Measurements from ENCODE around the gene LRRC14B. TPM values are rescaled to one million over a fixed set of nuclear protein-coding genes. Genes with fewer than 3 reads are reported as not detected.
"Not testable (repeated sequence)": the region's sequence is repeated elsewhere in the genome, so short reads cannot be mapped to it uniquely, and the experiment has no call there.

The LRRC14B gene
- total RNA-seq, 1 experiment from 2014 or later, result not detected

DNA sequence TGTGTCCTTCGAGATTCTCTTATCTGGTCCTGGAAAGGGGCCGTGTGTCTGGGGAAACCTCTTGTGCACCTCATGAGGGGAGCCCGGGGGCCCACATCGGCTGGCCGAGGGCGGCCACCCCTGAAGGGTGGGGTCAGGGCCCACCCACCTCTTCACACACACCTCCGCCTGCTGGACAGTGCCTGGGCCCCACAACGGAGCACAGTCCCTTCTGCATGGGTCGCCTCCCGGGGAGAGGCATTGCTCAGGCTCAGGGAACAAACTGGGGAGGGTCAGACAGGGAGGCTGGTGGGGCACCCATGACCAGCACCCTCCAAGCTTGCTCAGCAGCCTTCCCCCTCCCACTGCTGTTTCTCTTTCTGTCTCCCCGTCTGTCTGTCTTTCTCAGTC is 1.3 kb upstream of the LRRC14B start:
- no peak for DNase-seq (ENCODE audit: extremely low read depth, low read depth)

DNA sequence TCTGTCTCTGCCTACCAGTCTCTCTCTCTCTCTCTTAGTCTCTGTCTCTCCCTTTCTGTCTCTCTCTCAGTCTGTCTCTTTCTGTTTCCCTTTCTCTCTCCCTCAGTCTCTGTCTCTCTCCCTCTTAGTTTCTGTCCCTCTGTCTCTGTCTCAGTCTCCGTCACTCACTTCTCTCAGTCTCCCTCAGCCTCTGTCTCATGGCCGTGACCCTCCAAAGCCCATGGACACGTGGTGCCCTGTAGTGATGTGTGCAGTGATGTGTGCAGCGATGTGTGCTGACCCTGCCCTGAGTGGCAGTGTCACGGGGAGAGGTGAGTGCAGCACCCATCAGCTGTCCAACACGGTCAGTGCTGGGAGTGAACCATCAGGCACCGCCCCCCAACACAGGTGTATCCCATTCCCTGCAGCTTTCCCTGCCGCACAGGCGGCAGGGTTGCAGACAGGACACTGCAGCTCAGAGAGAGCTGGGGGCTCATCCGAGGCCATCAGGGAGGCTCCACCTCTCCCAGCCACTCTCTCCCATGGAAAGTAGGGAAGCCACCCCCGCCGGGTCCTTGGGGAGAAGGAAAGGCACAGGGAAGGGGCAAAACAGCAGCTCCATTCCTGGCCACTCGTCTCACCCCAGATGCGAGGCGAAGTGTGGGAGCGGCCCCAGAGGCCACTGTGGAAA is 794 bp upstream of the LRRC14B start:
- no peak for DNase-seq (ENCODE audit: extremely low read depth, low read depth)

DNA sequence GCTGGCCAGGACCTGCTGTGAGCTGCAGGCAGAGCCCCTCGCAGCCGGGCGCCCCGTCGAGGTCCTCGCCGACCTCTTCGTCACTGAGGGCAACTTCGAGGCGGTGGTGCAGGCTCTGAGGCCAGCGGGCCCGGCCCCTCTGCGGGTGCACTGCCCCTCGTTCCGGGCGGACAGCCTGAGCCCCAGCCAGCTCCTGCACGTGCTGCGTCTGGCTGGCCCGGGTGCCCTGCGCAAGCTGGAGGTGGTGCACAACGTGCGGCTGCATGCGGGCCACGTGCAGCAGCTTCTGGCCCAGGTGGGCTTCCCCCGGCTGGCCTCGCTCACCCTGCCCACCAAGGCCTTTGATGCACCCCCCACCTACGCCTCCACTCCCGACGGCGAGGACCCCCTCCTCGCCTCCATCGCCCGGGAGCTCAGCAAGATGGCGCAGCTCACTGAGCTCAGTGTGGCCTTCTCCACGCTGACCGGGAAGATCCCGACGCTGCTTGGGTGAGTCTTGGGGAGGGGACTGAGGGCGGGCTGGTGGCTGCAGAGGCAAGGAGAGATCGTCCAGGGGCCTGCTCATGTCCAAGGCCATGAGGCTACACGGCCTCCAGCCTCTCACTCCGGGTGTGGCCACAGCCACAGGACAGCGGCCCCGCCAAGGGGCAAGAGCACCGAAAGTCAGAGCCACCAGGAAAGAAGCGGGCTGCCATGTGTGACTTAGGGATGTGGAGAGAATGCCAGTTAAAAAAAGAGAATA is 825 bp downstream of the LRRC14B start:
- DNase-seq (ENCODE audit: extremely low read depth, low read depth), result no peak

DNA sequence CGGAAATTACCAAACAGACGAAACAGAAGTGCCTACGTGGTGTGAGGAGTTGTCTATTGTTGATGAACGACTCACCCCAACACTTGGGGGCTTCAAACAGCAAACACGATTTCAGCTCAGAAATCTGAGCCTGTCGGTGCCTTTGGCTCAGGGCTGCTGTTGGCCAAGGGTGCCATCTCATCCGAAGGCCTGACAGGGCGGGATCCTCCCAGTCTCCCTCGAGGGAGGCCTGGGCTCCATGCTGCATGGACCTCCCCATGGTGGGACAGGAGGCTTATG is 1.3 kb downstream of the LRRC14B start:
- DNase-seq (ENCODE audit: extremely low read depth, low read depth), result no peak

DNA sequence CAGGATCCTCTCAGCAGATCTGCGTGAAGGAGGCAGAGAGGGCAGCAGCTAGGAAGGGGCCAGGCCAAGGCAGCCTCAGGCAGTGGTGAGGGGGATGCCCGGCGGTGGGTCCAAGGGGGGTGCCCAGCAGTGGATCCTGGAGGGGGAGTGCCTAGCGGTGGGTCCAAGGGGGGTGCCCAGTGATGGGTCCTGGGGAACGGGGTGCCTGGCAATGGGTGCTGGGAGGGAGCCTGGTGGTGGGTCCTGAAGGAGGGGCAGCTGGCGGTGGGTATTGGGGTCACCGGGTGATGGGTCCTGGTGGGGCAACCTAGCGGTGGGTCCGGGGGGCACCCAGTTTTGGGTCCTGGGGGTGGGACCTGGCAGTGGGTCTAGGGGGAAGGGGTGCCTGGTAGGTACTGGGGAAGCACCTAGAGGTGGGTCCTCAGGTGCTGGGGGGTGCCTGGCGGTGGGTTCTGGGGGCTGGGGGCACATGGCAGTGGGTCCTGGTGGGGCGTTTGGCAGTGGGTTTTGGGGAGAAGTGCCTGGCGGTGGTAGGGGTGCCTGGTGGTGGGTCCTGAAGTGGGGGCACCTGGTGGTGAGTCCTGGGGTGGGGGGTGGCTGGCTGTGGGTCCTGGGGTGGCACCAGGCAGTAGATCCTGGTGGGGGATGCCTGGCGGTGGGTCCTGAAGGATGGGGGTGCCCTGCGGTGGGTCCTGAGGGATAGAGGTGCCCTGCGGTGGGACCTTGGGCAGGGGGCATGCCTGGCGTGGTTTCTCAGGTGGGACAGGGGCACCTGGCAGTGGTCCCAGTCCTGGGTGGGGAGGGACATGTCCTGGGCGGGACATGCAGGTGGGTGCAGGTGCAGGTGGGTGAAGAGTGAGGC is 1.9 kb downstream of the LRRC14B start:
- DNase-seq (ENCODE audit: extremely low read depth, low read depth), result no peak

DNA sequence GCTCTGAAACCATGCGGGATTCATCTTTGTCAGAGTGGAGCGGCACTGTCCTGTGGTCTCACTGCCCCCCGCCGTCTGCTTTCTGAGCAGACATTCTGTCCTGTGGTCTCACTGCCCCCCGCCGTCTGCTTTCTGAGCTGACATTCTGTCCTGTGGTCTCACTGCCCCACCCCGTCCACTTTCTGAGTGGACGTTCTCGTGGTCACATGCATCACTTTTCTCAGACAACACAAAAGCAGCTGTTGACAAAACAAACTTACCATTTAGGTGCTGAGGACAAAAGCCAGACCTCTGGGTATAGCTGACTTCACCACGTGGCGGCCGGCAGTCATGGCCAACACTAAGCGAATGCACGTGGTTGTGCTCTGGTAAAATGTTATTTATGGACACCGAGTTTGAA is 2.8 kb downstream of the LRRC14B start:
- no peak for DNase-seq (ENCODE audit: extremely low read depth, low read depth)

DNA sequence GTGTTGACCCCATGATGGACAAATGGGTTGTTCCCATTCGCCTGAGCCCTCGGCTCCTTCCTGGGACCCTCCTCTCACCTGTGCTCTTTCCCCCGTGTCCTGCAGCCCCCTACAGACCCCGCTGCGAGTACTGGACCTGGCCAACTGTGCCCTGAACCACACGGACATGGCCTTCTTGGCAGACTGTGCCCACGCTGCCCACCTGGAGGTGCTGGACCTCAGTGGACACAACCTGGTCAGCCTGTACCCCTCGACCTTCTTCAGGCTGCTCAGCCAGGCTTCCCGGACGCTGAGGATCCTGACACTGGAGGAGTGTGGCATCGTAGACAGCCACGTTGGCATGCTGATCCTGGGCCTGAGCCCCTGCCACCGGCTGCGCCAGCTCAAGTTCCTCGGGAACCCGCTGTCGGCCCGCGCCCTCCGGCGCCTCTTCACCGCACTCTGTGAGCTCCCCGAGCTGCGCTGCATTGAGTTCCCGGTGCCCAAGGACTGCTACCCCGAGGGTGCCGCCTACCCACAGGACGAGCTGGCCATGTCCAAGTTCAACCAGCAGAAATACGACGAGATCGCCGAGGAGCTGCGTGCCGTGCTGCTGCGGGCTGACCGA is 3.4 kb downstream of the LRRC14B start:
- DNase-seq (ENCODE audit: extremely low read depth, low read depth), result no peak

DNA sequence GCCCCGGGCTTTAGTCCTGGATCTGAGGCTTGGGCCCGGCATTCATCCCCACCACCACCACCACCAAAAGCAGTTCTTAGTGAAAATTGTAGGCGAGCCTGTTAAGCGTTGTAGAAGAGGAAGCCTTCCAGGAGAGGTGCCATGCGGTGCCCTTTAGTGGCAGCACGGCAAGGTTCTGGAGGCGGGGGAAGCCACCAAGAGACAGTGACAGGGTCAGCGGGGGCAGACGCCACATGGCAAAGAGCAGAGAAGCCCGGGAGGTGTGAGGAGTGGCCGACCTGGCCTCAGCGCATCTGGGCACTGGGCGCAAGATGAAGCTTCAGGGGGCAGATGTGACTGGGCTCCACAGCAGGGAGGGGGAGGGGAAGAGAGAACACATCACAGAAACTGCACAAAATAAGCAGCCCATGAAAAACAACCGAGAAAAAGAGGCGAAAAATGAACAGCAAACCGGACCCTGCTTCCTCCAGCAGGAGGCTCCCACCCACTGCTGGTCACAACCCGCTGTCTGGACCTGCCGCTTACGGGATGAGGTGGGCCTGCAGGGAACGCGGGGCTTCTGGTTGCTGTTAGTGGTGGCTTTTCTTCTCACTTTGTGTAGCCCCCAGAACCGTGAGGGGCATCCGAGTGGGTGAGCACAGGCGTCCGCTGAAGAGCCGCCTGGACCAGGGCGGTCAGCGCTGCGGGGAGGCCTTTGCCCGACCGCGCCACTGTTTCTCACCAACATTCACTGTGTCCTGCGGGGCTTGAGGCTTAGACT is 4.3 kb downstream of the LRRC14B start:
- no peak for DNase-seq (ENCODE audit: extremely low read depth, low read depth)

DNA sequence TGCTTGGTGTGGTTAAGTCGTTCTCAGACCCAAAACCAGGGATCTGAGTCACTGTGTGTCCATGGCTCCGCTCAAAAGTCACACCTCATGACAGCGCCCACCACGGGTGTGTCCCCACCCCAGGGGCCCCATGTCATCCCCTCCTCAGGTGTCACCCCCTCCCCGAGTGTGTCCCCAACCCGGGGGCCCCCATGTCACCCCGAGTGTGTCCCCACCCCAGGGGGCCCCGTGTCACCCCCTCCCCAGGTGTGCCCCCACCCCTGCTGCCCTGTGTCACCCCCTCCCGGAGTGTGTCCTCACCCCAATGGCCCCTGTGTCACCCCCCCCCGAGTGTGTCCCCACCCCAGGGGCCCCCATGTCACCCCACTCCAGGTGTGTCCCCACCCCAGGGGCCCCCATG is 5.1 kb downstream of the LRRC14B start:
- no peak for DNase-seq (ENCODE audit: extremely low read depth, low read depth)

DNA sequence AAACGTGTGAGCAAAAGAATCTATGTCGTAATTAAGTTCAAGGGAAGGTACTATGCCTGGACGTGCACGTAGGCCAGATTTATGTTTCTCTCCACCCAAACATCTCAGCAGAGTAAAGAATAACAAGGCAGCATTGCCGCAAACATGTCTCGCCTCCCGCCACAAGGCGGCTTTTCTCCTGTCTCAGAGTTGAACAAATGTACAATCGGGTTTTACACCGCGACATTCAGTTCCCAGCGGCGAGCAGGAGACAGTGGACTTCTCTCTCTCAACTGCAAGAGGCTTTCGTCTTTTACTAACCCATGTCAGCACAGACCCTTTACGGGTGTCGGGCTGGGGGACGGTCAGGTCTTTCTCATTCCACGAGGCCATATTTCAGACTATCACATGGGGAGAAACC is 5.7 kb downstream of the LRRC14B start:
- DNase-seq (ENCODE audit: extremely low read depth, low read depth), result not testable (repeated sequence)

DNA sequence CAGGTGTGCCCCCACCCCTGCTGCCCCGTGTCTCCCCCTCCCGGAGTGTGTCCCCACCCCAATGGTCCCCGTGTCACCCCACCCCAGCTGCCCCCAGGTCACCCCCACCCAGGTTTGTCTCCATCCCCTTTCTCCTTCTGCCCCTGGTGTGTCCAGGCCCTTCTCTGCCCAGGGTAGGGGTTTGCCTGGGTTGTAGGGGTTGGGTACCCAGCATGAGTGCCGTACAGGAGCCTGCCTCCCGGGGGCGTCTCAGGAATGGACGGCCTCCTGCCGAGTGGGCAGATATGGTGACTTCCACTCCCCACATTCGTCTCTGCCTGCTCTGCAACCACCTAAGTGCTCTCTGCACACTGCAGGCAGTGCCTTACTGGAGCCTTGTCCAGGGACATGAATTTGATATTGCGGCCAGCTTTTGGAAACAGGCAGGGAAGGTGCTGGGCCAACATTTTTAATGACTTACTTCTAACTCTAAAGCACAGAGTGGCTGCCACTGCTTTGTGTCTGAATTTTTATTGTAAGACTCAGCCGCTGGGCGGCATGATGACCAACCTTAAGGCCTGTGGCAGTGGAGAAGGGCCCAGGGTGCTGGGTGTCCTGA is 6.7 kb downstream of the LRRC14B start:
- no peak for DNase-seq (ENCODE audit: extremely low read depth, low read depth)

DNA sequence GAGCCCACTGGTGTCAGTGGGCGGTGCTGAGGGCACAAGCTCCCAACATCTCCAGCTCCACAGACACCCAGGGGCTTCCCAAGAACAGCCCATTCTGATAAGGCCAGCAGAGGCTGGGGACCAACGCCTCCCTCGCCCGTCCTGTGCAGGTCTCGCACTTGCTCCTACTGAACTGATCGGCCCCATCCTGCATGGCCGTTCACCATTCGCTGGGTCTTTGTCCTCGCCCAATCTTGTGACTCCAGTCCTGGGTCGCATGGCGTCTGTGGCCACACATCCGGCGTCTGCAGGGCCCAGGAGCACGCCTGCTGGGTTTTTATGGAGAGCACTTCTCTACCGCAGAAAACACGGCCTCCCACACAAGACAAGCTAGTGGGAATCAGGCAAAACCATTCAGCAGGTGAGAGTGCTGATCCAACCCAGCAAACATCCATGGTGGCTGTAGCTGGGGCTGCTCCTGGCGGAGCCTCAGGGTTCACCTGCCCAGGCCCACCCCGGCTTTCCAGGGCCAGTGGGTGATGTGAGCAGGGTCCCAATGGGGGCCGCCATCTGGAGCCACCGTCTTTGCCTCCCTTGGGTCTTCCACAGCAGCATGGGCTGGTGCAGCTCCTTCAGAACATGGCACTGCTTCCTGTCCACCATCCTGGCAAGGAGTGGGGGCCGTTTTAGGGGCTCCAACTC is 7.4 kb downstream of the LRRC14B start:
- DNase-seq (ENCODE audit: extremely low read depth, low read depth), result no peak

DNA sequence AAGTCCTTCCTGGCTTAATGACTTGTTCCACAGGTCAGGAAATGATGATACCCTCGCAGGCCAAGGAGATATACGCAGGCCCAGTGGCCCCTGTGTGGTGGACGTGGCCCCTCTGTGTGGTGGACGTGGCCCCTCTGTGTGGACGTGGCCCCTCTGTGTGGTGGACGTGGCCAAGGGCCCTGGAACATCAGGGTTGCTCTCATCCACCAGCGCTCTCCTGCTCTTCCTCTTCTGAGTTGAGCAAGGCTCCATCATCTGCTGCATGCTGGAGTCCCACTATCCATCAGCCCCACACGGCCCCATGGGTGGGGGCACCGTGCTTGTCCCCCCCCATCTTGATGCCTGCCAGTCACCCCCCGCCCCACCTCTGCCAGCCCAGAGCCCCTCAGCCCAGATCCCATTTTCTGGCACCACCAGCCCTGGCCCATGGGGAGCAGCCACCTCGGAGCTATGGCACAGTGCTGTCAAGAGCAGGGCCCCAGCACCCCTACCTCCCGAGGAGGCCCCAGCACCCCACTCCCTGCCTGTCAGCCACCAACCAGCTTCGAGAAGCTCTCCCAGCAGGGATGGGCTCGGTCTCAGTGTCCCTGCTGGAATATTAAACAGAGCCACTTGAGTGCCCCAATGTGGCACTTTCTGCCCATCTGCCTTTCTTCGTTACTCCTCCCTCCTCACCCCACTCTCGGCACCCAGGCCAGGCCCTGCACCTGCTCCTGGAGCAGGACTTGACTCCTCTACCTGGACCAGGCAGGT is 8.1 kb downstream of the LRRC14B start:
- no peak for DNase-seq (ENCODE audit: extremely low read depth, low read depth)

DNA sequence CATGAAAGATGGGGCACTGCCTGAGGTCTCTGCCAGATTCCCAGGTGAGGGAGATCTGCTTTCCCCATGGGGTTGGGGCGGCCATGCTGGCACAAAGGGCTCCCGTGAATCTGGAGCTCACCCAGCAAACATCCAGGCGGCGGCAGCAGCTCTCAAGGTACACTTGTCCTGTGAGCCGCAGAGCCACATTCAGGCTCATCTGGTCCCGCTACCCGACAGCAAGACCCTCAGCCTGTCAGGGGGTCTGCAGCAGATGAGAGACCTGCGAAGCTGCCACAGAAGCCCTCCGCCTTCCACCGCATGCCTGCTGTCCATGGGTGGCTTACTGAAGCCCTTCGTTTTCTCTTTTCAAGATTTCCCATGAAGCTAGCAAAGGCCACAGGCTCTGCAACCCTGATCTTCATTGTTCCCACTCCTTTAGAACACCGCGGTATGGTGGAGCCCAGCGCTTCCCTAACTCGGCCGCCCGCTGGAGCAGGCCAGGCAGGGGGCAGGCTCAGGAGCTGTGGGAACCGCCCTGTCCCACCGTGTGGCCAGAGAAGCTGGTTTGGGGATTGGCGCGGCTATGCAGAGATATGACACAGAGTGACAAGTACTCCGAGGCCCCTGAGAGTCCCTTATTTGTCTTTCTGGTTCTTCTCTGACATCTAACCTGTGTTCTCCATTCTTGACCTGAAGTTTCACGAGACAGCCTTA is 8.8 kb downstream of the LRRC14B start:
- DNase-seq (ENCODE audit: extremely low read depth, low read depth), result no peak

DNA sequence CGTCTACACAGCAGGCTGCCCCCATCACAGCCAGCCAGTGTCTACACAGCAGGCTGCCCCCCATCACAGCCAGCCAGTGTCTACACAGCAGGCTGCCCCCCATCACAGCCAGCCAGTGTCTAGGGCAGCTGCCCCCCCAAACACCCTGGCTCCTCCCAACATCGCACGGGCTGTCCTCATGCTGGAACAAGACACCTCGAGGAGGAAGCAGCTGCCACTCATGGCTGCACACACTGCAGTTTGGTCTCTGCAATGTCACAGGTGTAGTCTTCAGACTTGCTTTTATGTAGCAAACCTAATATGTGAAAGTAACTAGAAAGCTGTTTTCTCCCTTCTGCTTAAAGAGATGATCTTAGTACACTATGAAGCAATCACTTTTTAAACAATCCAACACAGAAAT is 9.7 kb downstream of the LRRC14B start:
- no peak for DNase-seq (ENCODE audit: extremely low read depth, low read depth)

DNA sequence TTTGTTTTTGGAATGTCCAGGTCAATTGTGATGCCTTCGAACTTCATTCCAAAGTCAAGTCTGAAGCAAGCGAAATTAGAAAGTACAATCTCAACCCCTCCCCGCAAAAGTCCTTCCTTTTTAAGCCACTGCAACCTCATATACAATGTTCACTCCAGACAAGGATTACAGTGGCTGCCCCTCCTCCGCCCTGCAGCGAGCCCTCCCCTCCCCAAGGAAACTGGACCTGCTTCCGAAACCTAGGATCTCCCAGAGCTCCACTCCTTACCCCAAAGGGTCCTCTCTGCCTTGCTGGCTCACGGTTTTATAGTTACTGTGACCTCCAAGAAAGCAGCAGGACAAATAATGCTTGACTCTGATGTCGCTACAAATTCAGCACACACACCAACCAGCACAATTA is 10.4 kb downstream of the LRRC14B start:
- no peak for DNase-seq (ENCODE audit: extremely low read depth, low read depth)

DNA sequence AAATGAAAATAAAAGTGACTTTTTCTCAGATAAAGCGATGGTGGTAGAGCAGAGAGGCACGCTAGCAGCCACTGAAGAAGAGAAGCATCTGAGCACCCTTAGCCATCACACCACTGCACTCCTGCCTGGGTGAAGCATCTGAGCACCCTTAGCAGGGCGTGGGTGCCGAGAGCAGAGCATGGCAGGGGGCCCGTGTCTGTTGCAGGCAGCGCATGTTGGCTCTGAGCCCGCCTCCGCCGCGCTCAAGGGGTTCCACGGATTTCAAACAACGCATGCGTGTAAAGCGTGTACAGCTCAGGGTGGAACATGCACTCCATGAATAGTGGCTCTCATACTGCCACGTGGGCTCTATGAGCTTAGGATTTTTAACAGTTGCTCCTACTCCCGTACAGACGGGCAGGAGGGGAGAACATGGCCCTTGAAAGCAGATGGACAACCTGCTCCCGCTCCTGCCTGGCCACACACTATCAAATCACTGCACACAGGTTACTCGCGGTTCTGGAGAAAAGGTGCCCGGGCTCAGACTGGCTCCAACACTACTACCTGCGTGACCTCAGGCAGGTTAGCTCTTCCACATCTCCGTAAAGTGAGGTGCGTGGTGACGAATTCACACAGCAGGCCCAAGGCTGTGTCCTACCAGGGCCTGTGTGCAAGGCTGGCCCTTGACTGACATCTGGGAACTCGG is 12.1 kb downstream of the LRRC14B start:
- DNase-seq (ENCODE audit: extremely low read depth, low read depth), result no peak

DNA sequence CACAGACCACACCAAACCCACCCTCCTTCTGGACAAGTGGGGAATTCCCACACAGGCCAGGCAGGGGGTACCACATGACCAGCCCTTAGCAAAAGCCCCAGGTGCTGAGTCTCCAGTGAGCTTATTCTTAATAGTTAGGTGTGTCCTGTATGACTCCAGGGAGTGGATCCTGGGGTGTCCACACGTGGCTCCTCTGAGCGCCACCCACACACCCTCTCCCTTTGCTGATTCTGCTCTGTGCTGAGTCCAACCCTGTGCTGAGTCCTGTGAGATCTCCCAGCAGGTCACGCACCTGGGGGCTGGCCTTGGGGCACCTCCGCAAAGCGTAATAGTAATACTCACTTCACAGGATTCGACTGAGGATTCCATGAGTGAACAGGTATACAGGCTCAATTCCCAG is 12.7 kb downstream of the LRRC14B start:
- DNase-seq (ENCODE audit: extremely low read depth, low read depth), result no peak
